DOHH2 (cell line): ENCODE results near the gene MEOX1.

Experiments
- H3F3A ChIP-seq: fragments of 200-600 bp; sonication (generic), shearing (Covaris generic); 2 replicates; pipeline ENCODE4 v1.6.0; 2016; ENCODE audit warnings: antibody characterized with exemption, mild to moderate bottlenecking; ENCODE audit not compliant: control insufficient read depth, insufficient read depth
- H3K27ac ChIP-seq: fragments of 200-600 bp; sonication (generic); 2 replicates; pipeline ENCODE4 v1.5.1; 2014; ENCODE audit warnings: low read depth, mild to moderate bottlenecking, low read length, moderate library complexity
- H3K27me3 ChIP-seq: fragments of 200-600 bp; sonication (generic); 2 replicates; pipeline ENCODE4 v1.6.1; 2014; ENCODE audit warnings: mild to moderate bottlenecking, low read length, mixed read lengths; ENCODE audit not compliant: control insufficient read depth
- H3K36me3 ChIP-seq: fragments of 200-600 bp; sonication (generic); 2 replicates; pipeline ENCODE4 v1.6.1; 2014; ENCODE audit warnings: mild to moderate bottlenecking, low read length, moderate library complexity, mixed read lengths; ENCODE audit not compliant: control insufficient read depth
- H3K4me1 ChIP-seq: fragments of 200-600 bp; sonication (generic); 2 replicates; pipeline ENCODE4 v1.6.1; 2014; ENCODE audit warnings: mild to moderate bottlenecking, low read length, mixed read lengths; ENCODE audit not compliant: control insufficient read depth
- H3K4me2 ChIP-seq: fragments of 200-600 bp; sonication (generic); 2 replicates; pipeline ENCODE4 v1.6.0; 2014; ENCODE audit warnings: mild to moderate bottlenecking, low read length, moderate library complexity
- H3K4me3 ChIP-seq: fragments of 200-600 bp; sonication (generic); 2 replicates; pipeline ENCODE4 v1.5.1; 2014; ENCODE audit warnings: mild to moderate bottlenecking, low read length, mixed read lengths
- H3K79me2 ChIP-seq: fragments of 200-600 bp; sonication (generic); 2 replicates; pipeline ENCODE4 v1.6.1; 2014; ENCODE audit warnings: mild to moderate bottlenecking, low read length, mixed read lengths; ENCODE audit not compliant: control insufficient read depth
- H3K9me2 ChIP-seq: fragments of 200-600 bp; sonication (generic); replicated peaks from 2 replicates; pipeline ENCODE4 v1.6.1; 2014; ENCODE audit warnings: mild to moderate bottlenecking, low read length, mixed read lengths; ENCODE audit not compliant: control insufficient read depth
- H3K9me3 ChIP-seq: fragments of 200-600 bp; sonication (generic); 2 replicates; pipeline ENCODE4 v1.6.1; 2014; ENCODE audit warnings: antibody characterized with exemption, low read length, mixed read lengths; ENCODE audit not compliant: control insufficient read depth, insufficient read depth
- H4K20me1 ChIP-seq: fragments of 200-600 bp; sonication (generic); 2 replicates; pipeline ENCODE4 v1.6.0; 2014; ENCODE audit warnings: low read depth, mild to moderate bottlenecking, antibody characterized with exemption, low read length, moderate library complexity; ENCODE audit not compliant: control insufficient read depth, insufficient read depth
- CTCF ChIP-seq: fragments of 200-600 bp; sonication (generic); IDR thresholded peaks from one replicate; pipeline ENCODE4 v1.5.1; 2014; ENCODE audit warnings: antibody characterized with exemption, mild to moderate bottlenecking, low read depth, low read length; ENCODE audit not compliant: poor library complexity, severe bottlenecking
- EZH2phosphoT487 ChIP-seq: fragments of 200-600 bp; sonication (generic); IDR thresholded peaks from 2 replicates; pipeline ENCODE4 v1.6.1; 2017; ENCODE audit warnings: borderline replicate concordance, mild to moderate bottlenecking, antibody characterized with exemption, low read length, moderate library complexity, mixed read lengths

MEOX1 gene

DNA sequence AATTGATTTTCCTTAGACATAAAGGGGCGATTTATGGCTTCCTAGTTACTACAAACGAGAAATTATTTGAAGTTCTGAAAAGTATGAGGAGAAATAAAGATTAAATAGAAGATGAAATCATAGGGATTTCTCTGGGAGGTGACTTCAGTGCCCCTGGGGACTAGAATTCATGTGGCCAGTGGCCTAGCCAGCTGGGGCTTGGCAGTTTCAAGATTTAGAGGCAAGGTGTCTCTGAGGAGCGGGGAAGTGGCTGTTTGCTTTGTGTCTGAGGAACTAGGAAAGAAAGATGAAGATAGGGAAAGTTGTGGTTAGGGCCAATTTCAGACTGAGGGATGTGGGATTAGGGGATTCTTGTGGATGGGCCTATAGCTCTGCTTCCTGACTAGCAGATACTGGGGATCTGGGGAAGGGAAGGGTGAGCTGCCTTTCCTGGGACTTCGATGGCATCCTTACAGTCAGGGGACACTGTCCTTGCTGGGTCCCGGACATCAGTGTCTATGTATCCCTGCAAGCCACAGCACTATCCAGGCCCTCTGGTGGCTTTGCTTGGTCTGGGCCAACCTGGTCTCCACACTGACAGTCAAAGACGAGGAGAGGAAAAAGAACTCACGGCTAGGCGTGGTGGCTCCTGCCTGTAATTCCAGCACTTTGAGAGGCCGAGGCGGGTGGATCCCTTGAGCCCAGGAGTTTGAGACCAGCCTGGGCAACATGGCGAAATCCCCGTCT, 22.4 kb upstream of the MEOX1 start:
- Histone ChIP-seq H3K9me2 (no peaks in the 10 kb centered on the region), H3K4me1 (no peaks in the 10 kb centered on the region), H3K27ac (no peak overlapping the region), H3K79me2 (no peaks in the 10 kb centered on the region), H3K4me2 (no peak overlapping the region), H3K36me3 (no peaks in the 10 kb centered on the region), H3K9me3 (no peaks in the 10 kb centered on the region), H3K4me3 (no peak overlapping the region), H4K20me1 (no peaks in the 10 kb centered on the region), H3F3A (no peaks in the 10 kb centered on the region), H3K27me3 (peaks cover 10% of the 10 kb centered on the region; the same call in 1 of the 2 replicates)
- no peak for TF ChIP-seq CTCF
- TF ChIP-seq EZH2phosphoT487, result no peak

DNA sequence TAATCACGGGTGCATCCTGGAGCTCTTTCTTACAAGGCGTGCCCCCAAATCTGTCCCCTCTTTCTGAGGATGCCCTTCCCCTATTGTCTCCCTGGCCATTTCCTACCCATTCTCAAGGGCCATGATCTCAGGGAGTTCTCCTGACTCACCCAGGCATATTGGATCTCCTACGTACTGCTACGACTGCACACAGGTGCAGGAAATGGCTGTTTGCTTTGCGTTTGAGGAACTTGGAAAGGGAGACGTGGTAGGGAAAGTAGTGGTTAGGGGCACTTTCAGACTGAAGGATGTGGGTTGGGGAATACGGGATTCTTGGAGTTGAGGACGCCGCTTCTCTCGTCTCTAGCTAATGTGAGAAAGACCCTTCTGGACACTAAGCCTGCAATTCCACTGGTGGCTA, 18.7 kb upstream of the MEOX1 start:
- Histone ChIP-seq H3K4me3 (no peak overlapping the region), H3K4me1 (peaks cover 6% of the 10 kb centered on the region), H4K20me1 (no peaks in the 10 kb centered on the region), H3F3A (no peaks in the 10 kb centered on the region), H3K4me2 (no peak overlapping the region), H3K79me2 (no peaks in the 10 kb centered on the region), H3K9me3 (no peaks in the 10 kb centered on the region), H3K27me3 (peaks cover 10% of the 10 kb centered on the region), H3K27ac (no peak overlapping the region), H3K9me2 (no peaks in the 10 kb centered on the region), H3K36me3 (no peaks in the 10 kb centered on the region)
- TF ChIP-seq EZH2phosphoT487 (no peak), CTCF (no peak)

- Histone ChIP-seq H3K4me2 (no peak overlapping the region), H3K9me3 (no peaks in the 10 kb centered on the region), H4K20me1 (no peaks in the 10 kb centered on the region), H3K27ac (no peak overlapping the region), H3K79me2 (no peaks in the 10 kb centered on the region), H3K4me3 (no peak overlapping the region), H3K36me3 (no peaks in the 10 kb centered on the region), H3F3A (no peaks in the 10 kb centered on the region), H3K27me3 (peaks cover 10% of the 10 kb centered on the region), H3K4me1 (peaks cover 6% of the 10 kb centered on the region), H3K9me2 (no peaks in the 10 kb centered on the region)
- TF ChIP-seq EZH2phosphoT487, result no peak
- no peak for TF ChIP-seq CTCF
Measured at GRCh38 chr17:43679911-43680310, 18.2 kb upstream of the MEOX1 start.
